Colon (tissue), 2 donors: ENCODE data around the gene CDC37L1.

ENCODE experiments used
- FAIRE-seq: peaks from 2 replicates; lab custom pipeline; 2012; peaks lifted over from hg19 to GRCh38; lab: Jason Lieb, UNC
- donor health status: control.
- donor health status: control.

Gene CDC37L1

DNA sequence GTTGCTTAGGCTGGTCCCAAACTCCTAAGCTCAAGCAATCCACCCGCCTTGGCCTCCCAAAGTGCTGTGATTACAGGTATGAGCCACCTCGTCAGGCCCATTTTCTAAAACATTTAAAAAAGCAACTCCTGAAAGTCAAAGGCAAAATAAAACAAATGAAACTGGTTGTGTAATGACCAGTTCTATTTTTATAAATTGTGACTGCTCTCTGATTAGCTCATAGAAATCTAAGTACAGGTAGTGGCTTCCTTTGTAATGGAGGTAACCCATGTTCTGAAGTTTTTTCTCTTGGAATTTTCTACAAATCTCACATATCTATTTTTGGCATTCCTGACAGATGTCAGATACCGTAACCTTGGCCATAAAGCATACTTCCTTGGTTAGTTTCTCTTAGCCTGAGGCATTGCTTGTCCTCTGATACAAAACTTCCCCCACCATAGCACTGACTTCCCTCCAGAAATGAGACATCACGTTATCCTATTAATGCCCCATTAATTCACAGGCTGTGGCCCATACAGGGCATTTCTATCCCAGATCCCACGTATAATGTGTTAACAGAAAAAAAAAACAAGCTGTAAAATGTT, 75.7 kb downstream of the CDC37L1 start:
- no peak for FAIRE-seq

GRCh38 chr9:4756420-4756819, 77.1 kb downstream of the CDC37L1 start:
- no peak for FAIRE-seq
